ENCODE results near the gene PATL2.

DNA sequence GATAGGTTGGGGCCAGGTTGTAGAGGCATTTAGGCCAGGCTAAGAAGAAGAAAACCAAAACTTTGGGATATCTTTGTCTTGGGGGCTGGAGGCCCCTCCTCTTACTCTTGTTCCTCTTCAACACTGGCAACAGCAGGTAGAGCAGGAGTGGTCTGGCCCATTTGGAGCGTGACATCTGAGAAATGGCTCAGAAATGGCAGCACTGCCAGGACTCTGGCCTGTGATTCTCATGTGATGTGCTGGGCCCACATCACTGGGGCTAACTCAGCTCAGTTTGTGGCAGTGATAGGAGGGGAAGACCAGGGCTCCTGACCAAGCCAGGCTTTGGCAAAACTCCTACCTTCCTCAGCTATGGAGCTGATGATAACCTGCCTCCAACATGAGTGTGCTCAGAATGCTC lies 18.5 kb downstream of the PATL2 start:
- TF ChIP-seq EZH2 (IDR thresholded peaks at IDR 0.05; ENCODE audit: insufficient read depth, poor library complexity, severe bottlenecking) (no peak), EZH2phosphoT487 (IDR thresholded peaks at IDR 0.05; ENCODE audit: insufficient read depth, low read depth) (no peak)
